Activated CD4-positive, alpha-beta T cell treated with anti-CD3 and anti-CD28 coated beads, Interleukin-2, amount 10 ng/mL, durations not matched to agents 7 days and 5 days (primary cell): ENCODE measurements around the gene HOATZ. TPM values are rescaled to one million over a fixed set of nuclear protein-coding genes. Genes with fewer than 3 reads are reported as not detected.

Source experiments
- CTCF ChIA-PET: fragments of 350-600 bp; sonication (Branson Sonifier 250); formaldehyde crosslinking; loops from one replicate; lab custom pipeline; 2021; ENCODE audit warnings: antibody characterized with exemption; lab: Charles Lee
- POLR2A ChIA-PET: fragments of 350-600 bp; sonication (Branson Sonifier 250); formaldehyde crosslinking; loops from one replicate; lab custom pipeline; 2021; ENCODE audit warnings: antibody characterized with exemption; lab: Charles Lee
- DNase-seq: peaks from one replicate; pipeline ENCODE4 v3.0.0-alpha.2; 2020
- H3K27ac Mint-ChIP-seq: one replicate; pipeline ENCODE4 v1.8.0; 2021; ENCODE audit warnings: mild to moderate bottlenecking, moderate library complexity, mixed read lengths
- H3K27me3 Mint-ChIP-seq: one replicate; pipeline ENCODE4 v1.8.0; 2021; ENCODE audit warnings: mixed read lengths
- H3K36me3 Mint-ChIP-seq: one replicate; pipeline ENCODE4 v1.8.0; 2021; ENCODE audit warnings: low read depth, mixed read lengths
- H3K4me1 Mint-ChIP-seq: one replicate; pipeline ENCODE4 v1.8.0; 2021; ENCODE audit warnings: mixed read lengths
- H3K4me3 Mint-ChIP-seq: one replicate; pipeline ENCODE4 v1.8.0; 2021; ENCODE audit warnings: mild to moderate bottlenecking, moderate library complexity, mixed read lengths
- H3K9me3 Mint-ChIP-seq: one replicate; pipeline ENCODE4 v1.8.0; 2021; ENCODE audit warnings: mixed read lengths
- total RNA-seq, 2 experiments: library from RNA; stranded (reverse); gene quantifications; one replicate each; pipeline ENCODE4 v1.2.3, GENCODE V29; 2021

HOATZ gene
- total RNA-seq, 2 experiments from 2014 or later, result not detected

- POLR2A ChIA-PET, result no interaction called here
Measured at GRCh38 chr11:111525456-111525855, 10.9 kb downstream of the HOATZ start.

GRCh38 chr11:111526501-111526900 is 11.9 kb downstream of the HOATZ start:
- Mint-ChIP-seq H3K4me1 (peaks cover 22% of the 10 kb centered on the region), H3K36me3 (no peaks in the 10 kb centered on the region), H3K27ac (no peak overlapping the region), H3K9me3 (no peaks in the 10 kb centered on the region), H3K4me3 (no peak overlapping the region), H3K27me3 (no peaks in the 10 kb centered on the region)
- ChIA-PET POLR2A (no interaction called here), CTCF (interaction anchor here (1.2 to 1.6 kb wide), 2 partner anchors 10 to 12 kb away, joined by 3 read pairs; partner anchors contain the start of gene HOATZ)
- DNase-seq, result no peak

More at GRCh38 chr11:111525456-111525855, 10.9 kb downstream of the HOATZ start:
- Mint-ChIP-seq H3K27me3 (no peaks in the 10 kb centered on the region), H3K36me3 (no peaks in the 10 kb centered on the region), H3K4me3 (no peak overlapping the region), H3K4me1 (peaks cover 19% of the 10 kb centered on the region), H3K27ac (no peak overlapping the region), H3K9me3 (no peaks in the 10 kb centered on the region)
- DNase-seq, result no peak
- CTCF ChIA-PET, result interaction anchor here (0.6 to 1.6 kb wide), 3 partner anchors 9 to 221 kb away, joined by 3 to 6 read pairs (median 3); no protein-coding TSS in a partner anchor

- peaks cover 27% of the 10 kb centered on the region for H3K4me1 Mint-ChIP-seq
- H3K36me3 Mint-ChIP-seq, result no peaks in the 10 kb centered on the region
- POLR2A ChIA-PET, result no interaction called here
Measured at GRCh38 chr11:111527279-111527678, 12.7 kb downstream of the HOATZ start.

GRCh38 chr11:111528557-111528956 is 14.0 kb downstream of the HOATZ start:
- Mint-ChIP-seq H3K4me3 (no peak overlapping the region), H3K27ac (peak overlapping the region; percentile 70), H3K36me3 (no peaks in the 10 kb centered on the region), H3K9me3 (no peaks in the 10 kb centered on the region), H3K4me1 (peaks cover 32% of the 10 kb centered on the region), H3K27me3 (no peaks in the 10 kb centered on the region)
- DNase-seq, result peak; percentile 67
- POLR2A ChIA-PET, result no interaction called here
- CTCF ChIA-PET, result no interaction called here

More at GRCh38 chr11:111527279-111527678, 12.7 kb downstream of the HOATZ start:
- CTCF ChIA-PET, result interaction anchor here (1.2 kb wide), 1 partner anchor 13 kb away, joined by 3 read pairs; the partner anchor contains the start of gene HOATZ
- Mint-ChIP-seq H3K27me3 (no peaks in the 10 kb centered on the region), H3K27ac (no peak overlapping the region), H3K9me3 (no peaks in the 10 kb centered on the region), H3K4me3 (no peak overlapping the region)
- DNase-seq, result no peak

- no peak for DNase-seq
- ChIA-PET CTCF (no interaction called here), POLR2A (no interaction called here)
- no peaks in the 10 kb centered on the region for H3K9me3 Mint-ChIP-seq
- peaks cover 11% of the 10 kb centered on the region for H3K27me3 Mint-ChIP-seq
- no peaks in the 10 kb centered on the region for H3K36me3 Mint-ChIP-seq
- H3K4me3 Mint-ChIP-seq, result no peak overlapping the region
- no peak overlapping the region for H3K27ac Mint-ChIP-seq
- peaks cover 32% of the 10 kb centered on the region for H3K4me1 Mint-ChIP-seq
Measured at GRCh38 chr11:111530091-111530490, 15.5 kb downstream of the HOATZ start.

GRCh38 chr11:111531136-111531535 is 16.6 kb downstream of the HOATZ start:
- no peak overlapping the region for H3K27ac Mint-ChIP-seq
- peaks cover 16% of the 10 kb centered on the region for H3K27me3 Mint-ChIP-seq
- ChIA-PET POLR2A (interaction anchor here (0.7 kb wide), 1 partner anchor 9 kb away, joined by 3 read pairs; no protein-coding TSS in a partner anchor), CTCF (no interaction called here)
- no peak for DNase-seq
- no peak overlapping the region for H3K4me3 Mint-ChIP-seq
- no peaks in the 10 kb centered on the region for H3K36me3 Mint-ChIP-seq
- peaks cover 30% of the 10 kb centered on the region for H3K4me1 Mint-ChIP-seq
- H3K9me3 Mint-ChIP-seq, result no peaks in the 10 kb centered on the region

GRCh38 chr11:111531687-111532364 is 17.2 kb downstream of the HOATZ start:
- Mint-ChIP-seq H3K27me3 (peaks cover 23% of the 10 kb centered on the region), H3K9me3 (no peaks in the 10 kb centered on the region), H3K36me3 (no peaks in the 10 kb centered on the region), H3K4me1 (peaks cover 23% of the 10 kb centered on the region), H3K27ac (no peak overlapping the region), H3K4me3 (no peak overlapping the region)
- POLR2A ChIA-PET, result interaction anchor here (0.7 kb wide), 1 partner anchor 8 kb away, joined by 3 read pairs; no protein-coding TSS in a partner anchor
- CTCF ChIA-PET, result no interaction called here
- peak; percentile 46 for DNase-seq

GRCh38 chr11:111532365-111532709 is 17.8 kb downstream of the HOATZ start:
- no peaks in the 10 kb centered on the region for H3K9me3 Mint-ChIP-seq
- H3K27me3 Mint-ChIP-seq, result peaks cover 26% of the 10 kb centered on the region
- no peaks in the 10 kb centered on the region for H3K36me3 Mint-ChIP-seq
- ChIA-PET CTCF (no interaction called here), POLR2A (no interaction called here)
- H3K27ac Mint-ChIP-seq, result no peak overlapping the region
- H3K4me1 Mint-ChIP-seq, result peaks cover 23% of the 10 kb centered on the region
- no peak for DNase-seq
- no peak overlapping the region for H3K4me3 Mint-ChIP-seq

GRCh38 chr11:111535281-111535680 is 20.7 kb downstream of the HOATZ start:
- ChIA-PET CTCF (interaction anchor here (0.9 kb wide), 1 partner anchor 10 kb away, joined by 3 read pairs; no protein-coding TSS in a partner anchor), POLR2A (no interaction called here)
- H3K27me3 Mint-ChIP-seq, result peaks cover 46% of the 10 kb centered on the region
- peaks cover 29% of the 10 kb centered on the region for H3K4me1 Mint-ChIP-seq
- peaks cover 3% of the 10 kb centered on the region for H3K9me3 Mint-ChIP-seq
- peaks cover 5% of the 10 kb centered on the region for H3K36me3 Mint-ChIP-seq
- no peak overlapping the region for H3K4me3 Mint-ChIP-seq
- no peak overlapping the region for H3K27ac Mint-ChIP-seq
- DNase-seq, result no peak

- POLR2A ChIA-PET, result no interaction called here
- Mint-ChIP-seq H3K27ac (no peak overlapping the region), H3K36me3 (peaks cover 5% of the 10 kb centered on the region), H3K27me3 (peaks cover 59% of the 10 kb centered on the region), H3K9me3 (peaks cover 3% of the 10 kb centered on the region), H3K4me1 (peaks cover 30% of the 10 kb centered on the region), H3K4me3 (no peak overlapping the region)
- CTCF ChIA-PET, result no interaction called here
- DNase-seq, result no peak
Measured at GRCh38 chr11:111537336-111537860, 22.8 kb downstream of the HOATZ start.

- Mint-ChIP-seq H3K27me3 (peaks cover 70% of the 10 kb centered on the region), H3K27ac (peak overlapping the region; percentile 57), H3K9me3 (peaks cover 3% of the 10 kb centered on the region), H3K4me3 (no peak overlapping the region), H3K36me3 (peaks cover 5% of the 10 kb centered on the region), H3K4me1 (peaks cover 30% of the 10 kb centered on the region)
- no peak for DNase-seq
- CTCF ChIA-PET, result interaction anchor here (0.6 to 1.4 kb wide), 4 partner anchors 10 to 92 kb away, joined by 3 to 4 read pairs (median 3); no protein-coding TSS in a partner anchor
- POLR2A ChIA-PET, result no interaction called here
Measured at GRCh38 chr11:111538407-111539114, 24.0 kb downstream of the HOATZ start.

GRCh38 chr11:111539426-111540113 is 25.0 kb downstream of the HOATZ start:
- Mint-ChIP-seq H3K27me3 (peaks cover 66% of the 10 kb centered on the region), H3K9me3 (peaks cover 3% of the 10 kb centered on the region), H3K27ac (peak overlapping the region; percentile 57), H3K4me1 (peaks cover 30% of the 10 kb centered on the region), H3K36me3 (peaks cover 5% of the 10 kb centered on the region), H3K4me3 (peak overlapping the region; percentile 23)
- ChIA-PET CTCF (interaction anchor here (0.6 to 1.4 kb wide), 5 partner anchors 9 to 392 kb away, joined by 3 to 4 read pairs (median 3); no protein-coding TSS in a partner anchor), POLR2A (interaction anchor here (1.1 kb wide), 1 partner anchor 8 kb away, joined by 3 read pairs; no protein-coding TSS in a partner anchor)
- no peak for DNase-seq
